Measurements from ENCODE around the gene KCNK6.

DNA sequence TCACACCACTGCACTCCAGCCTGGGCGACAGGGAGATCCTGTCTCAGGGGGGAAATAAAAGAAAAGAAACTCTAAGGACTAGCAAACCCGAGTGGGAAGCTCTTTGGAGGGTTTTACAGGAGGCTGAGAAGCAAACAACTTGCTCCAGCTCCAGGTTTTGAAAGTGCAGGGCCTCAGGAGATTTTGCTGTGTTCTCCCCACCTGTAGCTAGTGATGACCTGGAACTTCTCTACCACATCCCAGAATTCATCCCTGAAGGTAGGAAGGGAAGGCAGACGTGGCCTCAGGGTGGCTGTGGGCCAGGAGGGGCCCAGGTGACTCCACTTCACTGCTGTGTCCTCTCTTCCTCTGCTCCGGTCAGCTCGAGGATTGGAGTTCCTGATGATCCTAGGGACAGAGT lies 38.4 kb downstream of the KCNK6 start:
- TF ChIP-seq CTCF (IDR thresholded peaks at IDR 0.05) (no peak), POLR2A (IDR thresholded peaks at IDR 0.05) (no peak)

Measured in stomach (tissue), 4 donors.